Stimulated activated CD8-positive, alpha-beta memory T cell treated with anti-CD3 and anti-CD28 coated beads, Interleukin-4, amount 100 ng/mL, for 4 hours (primary cell): ENCODE results near the gene CCDC13.
"Not testable (repeated sequence)": the region's sequence is repeated elsewhere in the genome, so short reads cannot be mapped to it uniquely, and the experiment has no call there.

Source experiments
- DNase-seq, 2 donors: peaks; one replicate each; pipeline ENCODE4 v3.0.0-alpha.2; 2020; ENCODE audit warnings: low read depth in 2 of 2, low spot score in 1 of 2

The CCDC13 gene

DNA sequence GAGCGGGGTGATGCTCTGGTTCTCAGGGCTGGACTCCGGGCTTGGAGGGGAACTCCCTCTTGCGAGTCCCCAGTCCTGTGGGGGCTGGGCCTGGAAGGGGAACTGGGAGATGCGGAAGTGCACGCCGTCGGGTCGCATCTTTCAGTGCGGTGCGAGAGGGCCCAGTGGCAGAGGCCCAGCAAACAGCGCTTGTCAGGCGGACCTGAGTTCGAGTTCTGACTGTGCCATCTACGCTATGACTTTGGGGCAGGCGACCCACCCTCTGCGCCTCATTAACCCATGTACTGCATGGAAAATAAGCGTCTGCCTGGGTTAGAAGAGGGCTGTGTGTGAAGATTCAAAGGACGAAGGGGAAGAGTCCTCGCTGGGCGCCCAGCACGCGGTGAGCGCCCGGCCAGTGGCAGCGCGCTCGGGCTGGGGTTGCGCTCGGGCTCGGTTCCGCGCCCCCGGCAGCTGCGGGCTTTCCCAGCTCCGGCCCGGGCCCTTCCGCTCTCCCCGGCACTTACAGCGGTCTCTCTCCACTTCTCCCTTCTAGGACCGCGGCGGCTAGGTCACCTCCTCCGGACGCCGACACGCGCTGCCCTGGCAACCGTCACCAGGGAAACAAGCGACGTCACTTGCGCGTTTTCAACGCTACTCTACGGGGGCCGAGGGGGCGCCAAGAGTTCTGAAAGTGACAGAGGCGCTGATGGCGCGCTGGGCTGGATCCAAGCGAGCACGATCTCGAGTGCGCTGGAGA lies at the start of gene CCDC13:
CCDC13 (minus strand) TSS at position 584 of the 739 bp plus-strand sequence. CDS start 14,908 bp downstream, outside the sequence.
- peak; percentile 79 to 82 for DNase-seq

- DNase-seq, result no peak
Observed at GRCh38 chr3:42822828-42823227, 49.8 kb upstream of the CCDC13 start.

DNA sequence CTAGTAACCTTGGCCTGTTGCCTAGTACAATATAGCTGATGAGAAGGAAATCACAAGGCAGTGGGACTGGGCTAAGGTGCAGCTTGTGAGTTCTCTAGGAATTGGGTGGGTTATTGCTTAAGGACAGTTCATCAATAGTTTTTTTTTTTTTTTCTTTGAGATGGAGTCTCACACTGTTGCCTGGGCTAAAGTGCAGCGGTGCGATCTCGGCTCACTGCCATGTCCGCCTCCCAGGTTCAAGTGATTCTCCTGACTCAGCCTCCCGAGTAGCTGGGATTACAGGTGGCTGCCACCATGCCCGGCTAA lies 47.6 kb upstream of the CCDC13 start:
- DNase-seq, result no peak

DNA sequence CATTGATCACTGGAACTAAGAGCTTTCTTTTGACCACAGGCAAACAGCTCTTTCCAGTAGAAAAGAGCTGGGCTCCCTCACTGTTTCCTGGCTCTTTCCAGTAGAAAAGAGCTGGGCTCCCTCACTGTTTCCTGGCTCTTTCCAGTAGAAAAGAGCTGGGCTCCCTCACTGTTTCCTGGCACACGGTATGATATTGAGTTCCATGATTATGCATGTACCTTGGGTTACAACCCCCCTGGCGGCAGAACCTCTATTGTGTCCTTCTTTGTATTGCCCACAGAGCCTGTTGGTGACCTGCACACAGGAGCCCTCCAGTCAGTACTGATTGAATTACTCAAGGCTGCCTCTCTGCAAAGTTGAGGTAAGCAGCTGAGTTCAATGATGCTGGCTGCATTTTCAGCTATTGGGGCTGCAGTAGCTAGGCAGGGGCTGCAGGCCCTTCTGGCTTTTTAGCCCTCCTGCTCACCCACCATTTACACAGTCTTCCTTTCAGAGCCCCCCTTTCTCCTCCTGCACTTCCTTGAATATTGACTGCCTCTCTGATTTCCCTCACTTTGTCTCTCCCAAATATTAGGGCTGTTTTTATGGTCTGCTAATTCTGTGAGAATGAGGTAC lies 46.4 kb upstream of the CCDC13 start:
- DNase-seq, result no peak

GRCh38 chr3:42815826-42816225 lies 42.8 kb upstream of the CCDC13 start:
- DNase-seq, result no peak

GRCh38 chr3:42814914-42815507 lies 42.0 kb upstream of the CCDC13 start:
- no peak for DNase-seq

- DNase-seq, result no peak
Observed at GRCh38 chr3:42814246-42814645, 41.2 kb upstream of the CCDC13 start.

DNA sequence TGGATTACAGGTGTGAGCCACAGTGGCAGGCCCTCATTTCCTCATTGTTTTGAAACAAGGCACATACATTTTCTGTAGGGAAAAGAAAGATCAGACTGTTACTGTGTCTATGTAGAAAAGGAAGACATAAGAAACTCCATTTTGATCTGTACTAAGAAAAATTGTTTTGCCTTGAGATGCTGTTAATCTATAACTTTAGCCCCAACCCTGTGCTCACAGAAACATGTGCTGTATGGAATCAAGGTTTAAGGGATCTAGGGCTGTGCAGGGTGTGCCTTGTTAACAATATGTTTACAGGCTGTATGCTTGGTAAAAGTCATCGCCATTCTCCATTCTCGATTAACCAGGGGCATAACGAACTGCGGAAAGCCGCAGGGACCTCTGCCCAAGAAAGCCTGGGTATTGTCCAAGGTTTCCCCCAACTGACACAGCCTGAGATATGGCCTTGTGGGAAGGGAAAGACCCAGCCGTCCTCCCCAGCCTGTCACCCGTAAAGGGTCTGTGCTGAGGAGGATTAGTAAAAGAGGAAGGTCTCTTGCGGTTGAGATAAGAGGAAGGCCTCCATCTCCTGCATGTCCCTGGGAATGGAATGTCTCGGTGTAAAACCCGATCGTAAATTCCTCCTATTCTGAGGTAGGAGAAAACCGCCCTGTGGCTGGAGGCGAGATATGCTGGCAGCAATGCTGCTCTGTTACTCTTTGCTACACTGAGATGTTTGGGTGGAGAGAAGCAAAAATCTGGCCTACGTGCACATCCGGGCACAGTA lies 38.2 kb upstream of the CCDC13 start:
- DNase-seq, result not testable (repeated sequence)

- DNase-seq, result not testable (repeated sequence)
Observed at GRCh38 chr3:42810706-42811105, 37.7 kb upstream of the CCDC13 start.

DNA sequence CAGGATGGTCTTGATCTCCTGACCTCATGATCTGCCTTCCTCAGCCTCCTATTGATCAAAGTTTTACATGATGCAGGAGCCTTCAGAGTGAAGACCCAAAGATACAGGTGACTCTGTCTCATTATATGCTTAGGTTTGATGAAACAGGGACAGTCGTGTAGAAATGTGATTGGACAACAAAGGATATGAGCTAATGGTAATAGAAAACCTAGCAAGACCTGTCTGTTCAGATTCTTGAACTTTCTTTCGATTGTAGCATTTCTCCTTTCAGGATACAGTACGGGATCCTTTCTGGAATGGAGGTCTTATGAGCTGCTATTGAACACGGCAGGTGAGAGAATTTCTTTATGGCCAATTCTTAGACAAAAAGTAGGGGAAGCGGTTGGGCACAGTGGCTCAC lies 36.1 kb upstream of the CCDC13 start, which contains the start of gene ACKR2:
ACKR2 (plus strand) TSS at position 244 of the 400 bp plus-strand sequence. CDS start 55,058 bp downstream, outside the sequence.
- no peak for DNase-seq

GRCh38 chr3:42807929-42808328 lies 34.9 kb upstream of the CCDC13 start:
- no peak for DNase-seq

DNA sequence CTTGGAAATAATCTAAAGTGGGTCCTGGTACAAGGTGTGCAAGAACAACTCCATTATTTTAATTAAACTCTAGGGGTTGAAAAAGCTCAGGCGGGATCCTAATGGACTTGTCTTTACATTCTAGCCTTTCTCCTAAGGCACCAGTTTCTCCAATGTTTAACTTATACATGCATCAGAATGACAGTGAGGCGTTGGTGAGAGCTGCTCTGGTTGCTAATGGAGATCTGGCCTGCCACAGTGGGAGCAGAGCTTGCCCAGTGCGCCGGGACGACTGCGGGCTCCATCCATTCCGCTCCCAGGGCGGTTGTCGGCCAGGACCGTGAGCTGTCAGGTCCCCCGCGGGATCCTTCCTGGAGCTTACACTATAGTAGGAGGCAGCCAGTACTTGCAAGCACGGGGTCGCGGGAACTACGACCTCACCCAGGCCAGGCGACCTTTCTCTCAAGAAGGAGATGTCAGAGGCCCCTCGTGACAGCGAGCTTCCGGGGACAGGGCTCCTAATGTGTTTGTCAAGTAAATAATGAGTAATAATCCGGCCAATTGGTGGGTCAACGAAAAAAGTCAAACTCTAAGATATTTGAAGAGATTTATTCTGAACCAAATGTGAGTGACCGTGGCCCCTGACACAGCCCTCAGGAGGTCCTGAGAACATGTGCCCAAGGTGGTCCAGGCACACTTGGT lies 32.2 kb upstream of the CCDC13 start:
- DNase-seq, result no peak

- DNase-seq, result no peak
Observed at GRCh38 chr3:42804831-42805132, 31.7 kb upstream of the CCDC13 start.

DNA sequence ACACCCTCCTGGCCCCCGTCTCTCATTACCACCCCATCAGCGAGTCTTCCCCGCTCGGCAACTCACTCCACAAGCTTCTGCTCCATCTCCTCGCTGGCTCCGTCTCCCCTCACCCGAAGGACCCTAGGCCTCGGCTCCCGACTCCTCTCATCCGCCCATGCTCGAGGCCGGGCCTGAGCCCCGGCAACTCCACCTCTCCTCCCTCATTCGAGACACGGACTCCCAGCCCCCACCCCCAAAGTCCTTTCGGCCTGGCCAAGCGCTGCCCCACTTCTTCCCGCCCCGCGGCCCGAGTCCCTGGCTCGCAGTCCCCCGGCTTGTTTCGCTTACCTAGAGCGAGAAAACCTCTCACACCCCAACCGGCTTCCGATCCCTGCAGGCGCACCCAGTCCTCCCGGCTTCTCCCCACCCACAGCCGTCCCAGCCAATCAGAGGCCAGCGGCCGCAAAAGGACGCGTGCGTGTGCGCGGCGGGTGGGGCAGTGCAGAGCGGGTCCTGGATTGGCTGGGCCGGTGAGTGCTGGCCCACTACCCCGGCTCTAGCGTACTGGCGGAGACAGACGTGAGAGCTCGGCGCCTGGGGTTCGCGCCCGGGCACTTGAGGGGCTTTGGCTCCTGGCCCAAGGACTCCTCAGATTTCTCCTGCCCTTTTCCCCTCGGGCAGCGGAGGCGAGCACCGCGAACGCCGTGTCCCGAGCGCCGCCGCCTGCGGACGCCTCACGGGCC lies 31.2 kb upstream of the CCDC13 start, which contains the start of gene HIGD1A:
HIGD1A (minus strand) TSS at position 385 of the 725 bp plus-strand sequence. CDS start 10,237 bp downstream, outside the sequence.
- peak; percentile 74 to 86 for DNase-seq

DNA sequence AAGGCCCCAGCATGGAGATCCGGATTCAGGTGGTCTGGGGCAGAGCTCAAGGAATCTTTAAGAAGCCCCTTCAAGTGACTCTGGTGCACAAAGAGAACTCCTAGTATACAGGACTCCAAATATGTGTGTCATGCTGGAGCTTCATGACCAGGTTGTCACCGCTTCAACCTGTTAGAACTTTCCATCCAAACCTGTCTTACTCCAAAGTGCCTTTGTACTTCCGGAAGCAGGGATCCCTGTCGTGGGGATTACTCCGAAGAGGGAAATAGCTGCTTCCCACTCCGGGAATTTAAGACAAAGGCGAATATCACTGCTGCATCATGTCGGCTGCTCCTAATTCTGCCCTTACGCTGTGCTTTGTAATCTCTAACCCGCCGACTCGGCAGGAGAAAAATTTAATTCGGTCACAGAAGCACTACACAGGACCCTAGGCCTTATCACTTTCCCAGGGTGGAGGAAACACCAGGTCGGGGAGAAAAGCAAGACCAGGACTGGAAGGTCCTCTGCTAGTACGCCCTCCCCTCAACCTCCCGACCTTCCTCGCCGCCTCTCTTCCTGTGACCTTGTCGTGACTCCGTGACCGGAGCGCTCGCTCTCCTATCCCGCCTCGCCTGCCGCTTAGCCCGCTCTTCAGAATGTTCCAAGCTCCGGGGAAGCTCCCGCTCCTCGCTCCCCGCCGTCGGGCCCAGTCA lies 30.5 kb upstream of the CCDC13 start:
- DNase-seq, result no peak

GRCh38 chr3:42802876-42803413 lies 29.9 kb upstream of the CCDC13 start:
- no peak for DNase-seq

GRCh38 chr3:42801784-42802183 lies 28.7 kb upstream of the CCDC13 start:
- DNase-seq, result no peak

DNA sequence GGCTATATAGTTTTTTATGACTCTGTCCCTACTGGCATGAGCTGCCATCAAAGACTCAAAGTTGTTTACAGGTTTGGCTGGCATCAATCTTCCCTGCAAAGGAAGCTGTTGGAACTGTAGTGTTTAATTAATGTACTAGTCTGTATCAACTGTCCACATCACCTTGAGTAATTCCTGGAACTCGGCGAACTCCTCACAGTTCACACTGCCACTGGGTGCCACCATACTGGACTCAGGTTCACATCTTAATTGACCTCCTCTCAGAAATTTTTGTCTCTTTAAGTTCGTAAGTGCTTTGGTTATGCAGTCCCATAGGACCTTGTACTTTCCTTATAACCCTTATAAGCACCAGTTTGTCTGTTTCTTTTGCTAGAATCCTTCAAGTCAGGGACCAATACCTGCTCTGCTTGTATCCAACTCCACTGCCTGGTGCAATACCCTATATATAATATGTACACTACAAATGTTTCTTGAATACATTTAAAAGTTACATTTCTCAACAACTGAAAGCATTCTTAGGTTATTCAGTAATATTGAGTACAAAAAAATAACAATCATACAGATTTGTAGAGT lies 28.1 kb upstream of the CCDC13 start:
- DNase-seq, result no peak

- DNase-seq, result no peak
Observed at GRCh38 chr3:42800251-42800650, 27.2 kb upstream of the CCDC13 start.
